ENCODE data around the gene TXK.
A peak's percentile ranks its signal among the peaks of the same experiment; 100 is the strongest.
"Not testable (repeated sequence)": the region's sequence is repeated elsewhere in the genome, so short reads cannot be mapped to it uniquely, and the experiment has no call there.

TXK gene

DNA sequence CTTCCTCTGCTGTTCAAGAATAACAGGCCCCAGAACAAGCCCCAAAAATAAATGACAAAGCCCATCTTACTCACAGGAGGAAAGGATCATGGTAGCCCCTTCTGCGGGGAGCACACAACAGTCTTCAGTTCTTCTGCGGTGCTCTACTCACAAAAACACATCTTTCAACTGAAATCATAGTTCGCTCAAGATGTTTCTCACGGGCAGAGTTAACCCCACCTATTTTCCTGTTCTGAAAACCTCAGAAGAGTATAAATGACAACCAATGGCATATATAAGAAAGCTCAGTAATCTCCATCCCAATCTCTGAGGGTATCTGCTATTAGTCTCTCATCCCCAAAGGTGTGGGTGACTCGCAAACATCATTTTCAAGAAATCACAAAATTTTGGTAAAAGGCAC lies at the start of gene TXK:
TSS of gene TXK (minus strand) at position 170 of the 400 bp plus-strand sequence. CDS start at position 90, 80 bp downstream.
- peak in 1 of 2 donors; percentile 42 for DNase-seq

DNA sequence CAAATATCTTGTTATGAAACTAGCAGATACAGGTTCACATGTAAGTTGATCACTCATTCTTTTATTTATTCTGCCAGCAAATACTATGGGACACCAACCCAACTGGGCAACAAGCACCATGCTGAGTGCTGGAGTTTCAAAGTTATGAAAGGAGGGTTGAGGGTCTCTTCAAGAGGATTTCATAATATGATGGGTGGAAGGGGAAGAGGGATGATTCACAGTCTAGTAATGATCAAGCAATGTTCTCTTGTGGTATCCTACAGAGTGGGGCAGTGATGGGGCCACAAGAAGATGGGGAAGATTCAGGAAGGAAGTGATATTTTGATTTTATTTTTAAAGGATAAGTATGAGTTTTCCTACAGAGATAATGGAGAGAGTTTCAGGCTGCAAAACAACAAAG lies 46.2 kb upstream of the TXK start:
- DNase-seq = no peak

DNA sequence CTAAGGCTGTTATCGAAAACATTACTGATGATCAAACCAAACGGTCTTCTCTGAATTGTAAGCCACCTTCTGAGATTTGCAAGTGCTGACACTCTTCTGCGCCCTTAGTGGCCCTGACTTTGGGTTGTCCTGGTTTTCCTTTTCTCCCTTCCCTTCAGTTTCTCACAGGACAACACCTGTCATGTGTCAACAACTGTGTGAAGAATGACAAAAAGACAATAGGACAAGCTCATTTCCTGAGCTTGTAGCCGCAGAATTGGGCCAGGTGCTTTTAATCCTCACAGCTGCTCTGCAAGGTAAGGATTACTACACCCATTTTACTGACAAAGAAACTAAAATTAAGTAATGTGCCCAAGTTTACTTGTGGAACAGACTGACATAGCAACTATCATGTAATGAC lies 44.9 kb upstream of the TXK start:
- no peak for DNase-seq

DNA sequence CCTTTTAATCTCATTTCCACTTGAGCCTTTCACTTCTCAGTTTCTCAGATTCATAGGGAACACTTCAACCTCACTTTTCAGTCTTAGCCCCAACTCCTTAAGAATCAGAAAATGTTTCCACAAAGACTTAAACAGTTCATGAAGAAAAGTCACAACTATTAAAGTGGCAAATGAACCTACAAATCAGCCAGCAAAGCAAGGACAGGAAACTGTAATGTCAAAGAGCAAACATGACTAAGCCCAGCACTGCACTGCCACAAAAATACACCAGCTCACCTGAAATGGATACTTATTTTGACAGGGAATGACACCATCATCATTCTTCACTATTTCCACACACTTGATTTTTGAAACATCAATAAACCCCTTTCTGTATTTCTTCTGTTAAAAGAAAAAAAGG lies 41.8 kb upstream of the TXK start:
- no peak for DNase-seq

DNA sequence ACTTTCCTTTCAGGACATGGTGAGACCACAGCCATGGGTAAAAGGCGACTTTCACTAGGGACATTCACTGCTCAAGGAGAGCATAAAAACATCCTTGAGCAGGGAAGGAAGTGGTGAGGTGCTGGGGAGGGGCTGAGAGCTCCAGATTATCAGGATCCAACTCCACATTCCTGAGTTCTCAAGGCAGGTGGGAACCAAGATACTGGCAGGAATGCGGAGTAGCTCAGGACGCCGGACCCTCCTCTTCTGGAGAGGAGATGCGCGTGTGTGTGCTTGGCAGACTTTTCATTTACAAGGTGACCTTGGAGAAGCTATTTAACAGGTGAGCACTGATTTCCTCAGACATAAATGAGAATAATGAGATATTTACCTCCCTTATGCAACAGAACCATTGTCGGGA lies 41.3 kb upstream of the TXK start:
- DNase-seq = no peak

DNA sequence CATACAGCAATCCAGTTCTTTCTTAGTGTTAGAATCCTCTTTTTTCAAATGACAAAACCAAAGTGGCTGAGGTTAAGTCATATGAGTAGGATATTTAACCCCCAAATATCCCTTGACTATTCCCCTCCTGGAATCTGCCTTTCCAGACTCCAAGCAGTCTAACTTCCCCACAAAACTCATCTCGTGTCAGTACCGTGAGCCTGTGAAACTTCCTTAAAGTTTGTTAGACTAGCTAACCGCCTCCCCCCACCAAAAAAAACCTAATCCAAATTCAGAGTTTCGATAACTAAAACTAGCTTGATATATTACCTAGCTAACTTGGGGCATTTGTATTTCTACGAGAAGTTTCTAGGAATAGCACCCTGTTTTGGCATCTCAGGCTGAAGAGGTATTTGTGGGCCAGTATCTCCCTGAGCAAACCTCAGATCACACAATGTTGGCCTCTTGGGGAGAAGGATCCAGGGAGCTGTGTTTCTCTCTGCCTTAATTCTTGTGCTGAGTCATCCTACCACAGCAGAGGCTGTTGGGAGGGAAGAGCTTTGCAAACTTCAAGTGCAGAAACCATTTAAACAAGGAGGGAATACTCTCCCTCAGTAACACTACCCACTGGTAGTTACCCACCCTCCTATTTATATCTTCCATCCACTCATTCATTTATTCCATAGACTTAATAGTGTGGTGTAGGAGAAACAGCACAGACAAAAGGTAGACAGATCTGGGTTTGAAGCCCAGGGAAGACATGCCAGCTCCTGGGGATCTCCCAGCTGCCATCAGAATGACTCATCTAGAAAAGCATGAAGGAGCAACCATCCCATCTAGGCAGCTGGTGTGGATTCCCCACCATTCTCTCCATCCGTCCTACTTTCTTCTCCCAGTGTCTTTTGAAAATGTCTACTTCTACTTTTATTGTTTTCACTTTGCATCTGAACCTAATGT lies 39.3 kb upstream of the TXK start:
- DNase-seq = no peak

DNA sequence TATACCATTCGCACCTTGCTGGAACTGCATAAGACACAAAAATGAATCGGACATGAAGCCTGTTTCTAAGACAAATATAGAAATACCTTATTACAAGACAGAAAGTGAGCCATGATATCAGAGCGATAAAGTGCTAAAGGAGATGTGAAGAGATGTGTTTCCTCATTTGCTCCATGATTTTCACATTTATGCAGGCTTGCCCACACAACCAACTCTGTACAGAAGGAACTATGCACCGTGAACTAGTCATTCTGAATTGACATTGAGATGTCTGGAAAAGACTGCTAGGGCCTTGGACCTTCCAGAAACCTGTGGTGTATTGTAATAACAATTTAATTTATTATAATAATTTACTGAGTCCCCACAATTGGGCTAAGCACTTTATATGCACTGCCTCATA lies 38.6 kb upstream of the TXK start:
- DNase-seq = no peak

DNA sequence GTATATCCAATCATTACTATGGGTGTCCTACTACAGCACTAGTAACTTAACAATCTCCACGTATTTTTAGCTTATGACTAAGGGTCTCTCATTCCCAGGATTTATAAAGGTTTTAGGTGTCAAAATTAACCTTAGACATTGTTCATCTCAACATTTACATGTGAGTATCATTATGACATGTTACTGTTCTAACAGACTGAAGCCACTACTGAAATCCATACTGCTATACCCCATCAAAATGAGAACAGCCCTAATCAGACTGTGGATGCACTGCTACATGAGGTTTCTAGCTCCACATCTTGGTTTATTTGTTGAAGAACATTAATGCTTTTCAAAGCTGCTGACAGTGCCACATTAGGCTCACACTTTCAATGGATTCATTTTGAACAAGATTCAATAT lies 35.6 kb upstream of the TXK start:
- DNase-seq = no peak

DNA sequence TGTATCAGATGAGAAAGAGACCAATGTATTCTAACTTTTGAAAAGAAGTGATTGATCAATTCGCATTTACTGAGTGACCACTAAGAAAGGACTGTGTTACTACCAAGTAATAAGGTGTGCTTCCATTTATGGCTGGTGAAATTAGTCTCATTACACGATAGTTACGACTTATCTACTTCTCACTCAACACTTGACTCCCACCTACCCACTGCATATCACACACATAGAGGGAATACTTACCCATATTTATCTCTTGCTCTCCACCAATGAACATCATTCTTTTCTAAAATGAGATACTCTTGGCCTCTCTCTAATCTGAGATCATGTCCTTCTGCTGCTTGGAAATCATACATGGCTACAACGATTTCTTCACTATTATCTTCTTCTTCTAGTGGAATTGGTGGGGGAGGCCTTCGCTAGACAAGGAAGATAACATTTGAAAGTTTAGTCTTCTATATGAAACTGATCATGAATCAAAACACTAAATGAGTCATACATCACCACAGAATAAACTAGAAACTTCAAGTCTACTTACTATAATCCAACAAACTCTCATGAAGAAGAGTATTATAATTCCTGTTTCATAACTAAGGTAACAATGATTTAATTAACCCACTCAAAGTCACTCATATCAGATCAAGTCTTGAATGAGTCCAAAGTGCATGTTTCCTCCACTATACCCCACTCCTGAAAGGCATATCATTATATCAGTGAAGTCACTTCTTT lies 33.7 kb upstream of the TXK start:
- DNase-seq = no peak

DNA sequence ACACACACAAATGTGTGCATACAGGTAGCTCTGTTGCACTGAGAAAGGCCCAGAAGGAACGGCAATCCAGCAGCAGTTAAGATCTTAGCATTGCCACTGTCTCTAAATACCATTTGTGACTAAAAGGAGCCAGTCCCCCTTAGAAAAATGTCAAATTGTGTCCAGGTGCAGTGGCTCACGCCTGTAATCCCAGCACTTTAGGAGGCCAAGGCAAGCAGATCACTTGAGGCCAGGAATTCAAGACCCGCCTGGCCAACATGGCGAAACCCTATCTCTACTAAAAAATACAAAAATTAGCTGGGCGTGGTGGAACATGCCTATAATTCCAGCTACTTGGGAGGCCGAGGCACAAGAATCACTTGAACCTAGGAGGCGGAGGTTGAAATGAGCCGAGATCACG lies 30.5 kb upstream of the TXK start:
- DNase-seq = not testable (repeated sequence)

DNA sequence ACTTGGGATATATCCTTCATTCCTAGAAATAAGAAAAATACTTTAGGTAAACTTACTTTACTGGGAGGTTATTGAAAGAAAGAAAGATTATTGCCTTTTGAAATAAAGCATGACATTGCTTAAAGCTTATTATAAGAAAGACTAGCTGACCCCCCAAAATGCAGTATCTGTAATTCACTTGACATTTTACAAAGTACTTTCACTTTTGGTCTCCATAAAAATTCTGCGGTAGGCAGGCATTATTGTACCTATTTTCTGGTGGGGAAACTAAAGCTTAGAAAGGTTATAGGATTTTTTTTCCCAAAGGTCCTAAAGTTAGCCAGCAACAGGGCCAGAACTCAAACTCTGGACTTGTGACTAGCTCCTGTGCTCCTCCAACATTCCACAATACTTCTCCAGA lies 29.7 kb upstream of the TXK start:
- DNase-seq = no peak

DNA sequence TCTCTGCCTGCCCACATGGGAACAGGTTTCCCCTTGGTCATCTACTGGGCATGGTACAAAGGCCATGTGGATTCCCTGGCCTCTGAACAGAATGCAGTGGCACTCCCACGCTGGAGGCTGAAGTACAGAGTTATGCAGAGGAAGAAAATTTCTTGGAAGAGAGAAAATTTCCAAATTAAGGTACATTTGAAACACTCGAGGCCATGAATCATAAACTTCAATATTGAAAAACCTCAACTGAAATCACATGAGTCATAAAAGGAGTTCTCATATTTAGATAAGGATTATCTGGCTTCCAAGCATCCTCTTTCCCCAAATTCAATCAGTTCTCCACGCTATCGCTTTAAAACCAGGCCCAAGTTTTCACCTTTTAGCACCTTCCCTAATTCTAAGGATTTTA lies 28.1 kb upstream of the TXK start:
- no peak for DNase-seq

DNA sequence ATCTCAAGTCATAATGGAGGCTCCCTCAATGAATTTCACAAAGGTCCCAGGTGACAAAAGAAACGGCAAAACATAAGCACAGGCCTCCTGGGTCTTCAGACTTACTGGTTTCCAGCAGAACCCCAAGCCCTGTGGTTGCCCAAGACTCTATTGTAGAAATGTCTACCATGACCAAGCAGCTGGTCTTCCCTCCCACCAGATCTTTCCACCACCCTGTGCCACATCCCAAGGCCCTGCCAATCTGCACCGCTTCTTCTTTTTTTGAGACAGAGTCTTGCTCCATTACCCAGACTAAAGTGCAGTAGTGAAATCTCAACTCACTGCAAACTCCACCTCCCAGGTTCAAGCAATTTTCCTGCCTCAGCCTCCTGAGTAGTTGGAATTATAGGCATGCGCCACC lies 23.2 kb upstream of the TXK start:
- DNase-seq = no peak

DNA sequence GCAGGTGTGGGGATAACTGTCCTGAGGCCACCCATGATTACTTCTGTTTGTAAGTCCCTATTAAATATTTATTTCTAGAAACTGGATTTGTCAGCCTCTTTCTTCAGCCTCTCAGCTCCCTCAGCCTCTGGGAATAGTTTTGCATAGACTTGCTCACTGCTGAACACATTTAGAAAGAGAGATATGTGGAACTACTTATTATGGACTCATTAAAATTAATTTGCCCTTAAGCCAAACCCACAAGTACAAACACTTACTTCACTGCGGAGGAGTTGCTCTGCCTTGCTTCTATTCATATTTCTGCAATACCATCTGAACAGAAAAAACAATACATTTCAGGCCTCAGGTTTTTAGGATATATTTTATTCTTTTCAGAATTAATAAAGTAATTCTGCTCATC lies 22.4 kb upstream of the TXK start:
- no peak for DNase-seq

DNA sequence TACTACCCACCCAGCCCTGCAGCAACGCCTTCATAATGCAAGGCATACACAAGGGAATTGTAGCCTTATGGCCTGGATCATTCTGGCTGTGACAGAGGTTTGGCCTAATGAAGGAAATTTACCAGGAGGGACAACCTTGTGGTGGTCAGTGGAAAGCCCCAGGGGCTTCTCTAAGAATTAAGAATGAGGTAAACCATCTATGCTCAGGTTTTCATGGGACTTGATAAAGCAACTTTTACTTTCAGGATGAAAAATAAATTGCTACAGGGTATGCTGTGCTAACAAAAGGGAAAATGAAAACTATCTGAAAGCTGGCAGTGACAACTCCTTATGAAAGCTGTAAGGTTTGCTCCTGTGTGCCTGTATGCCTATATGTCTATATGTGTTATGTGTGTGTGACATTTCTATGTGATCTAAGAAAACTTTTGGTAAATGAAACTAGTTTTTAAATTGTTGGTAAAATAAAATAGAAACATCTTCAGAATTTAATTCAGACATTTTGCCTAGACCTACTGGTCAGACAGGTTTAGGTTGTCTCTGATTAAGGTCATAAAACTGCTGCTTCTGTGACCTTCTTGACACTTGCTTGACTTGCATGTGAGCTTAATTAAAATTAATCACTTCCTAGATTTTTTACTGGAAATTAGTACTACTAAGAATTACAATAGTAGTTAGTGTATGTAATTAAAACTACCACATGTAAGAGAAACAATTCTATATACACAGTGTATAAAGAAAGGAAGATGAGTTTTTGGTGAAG lies 19.9 kb upstream of the TXK start:
- DNase-seq = no peak

DNA sequence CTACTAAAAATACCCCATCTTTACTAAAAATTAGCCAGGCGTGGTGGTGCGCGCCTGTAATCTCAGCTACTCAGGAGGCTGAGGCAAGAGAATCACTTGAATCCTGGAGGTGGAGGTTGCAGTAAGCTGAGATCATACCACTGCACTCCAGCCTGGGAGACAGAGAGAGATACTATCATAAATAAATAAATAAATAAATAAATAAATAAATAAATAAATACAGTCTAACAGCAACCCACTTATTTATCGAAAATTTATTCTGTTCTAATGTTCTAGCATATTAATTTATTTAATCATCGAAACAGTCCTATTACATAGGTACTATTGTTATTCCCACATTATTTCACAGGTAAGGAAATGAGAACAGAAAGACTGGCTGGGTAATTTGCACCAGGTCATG lies 18.2 kb upstream of the TXK start:
- DNase-seq = no peak

DNA sequence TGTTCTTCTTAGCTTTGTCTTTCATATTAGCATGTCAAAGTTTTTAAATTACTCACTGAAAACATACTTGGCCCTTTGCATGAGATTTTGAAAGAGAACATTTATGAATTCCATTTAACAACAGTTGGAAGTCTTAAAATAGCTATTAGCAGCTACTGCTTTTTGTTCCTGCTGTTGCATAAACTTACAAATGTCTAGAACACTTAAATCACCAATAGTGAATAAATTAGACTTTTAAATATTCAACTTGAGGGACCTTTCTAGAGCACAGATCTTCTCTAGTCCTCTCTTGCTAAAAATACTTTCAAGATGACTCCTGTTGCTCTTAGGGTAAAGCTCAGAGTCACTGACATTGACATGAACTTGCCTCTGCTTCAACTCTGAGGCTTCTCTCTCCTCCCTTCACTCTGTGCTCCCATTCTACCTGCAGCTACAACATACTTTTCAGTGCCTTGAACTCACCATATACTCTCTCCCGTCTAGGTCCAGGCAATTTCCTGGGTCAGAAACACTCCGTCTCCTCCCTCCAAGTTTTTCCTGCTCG lies 15.8 kb upstream of the TXK start:
- DNase-seq = no peak

DNA sequence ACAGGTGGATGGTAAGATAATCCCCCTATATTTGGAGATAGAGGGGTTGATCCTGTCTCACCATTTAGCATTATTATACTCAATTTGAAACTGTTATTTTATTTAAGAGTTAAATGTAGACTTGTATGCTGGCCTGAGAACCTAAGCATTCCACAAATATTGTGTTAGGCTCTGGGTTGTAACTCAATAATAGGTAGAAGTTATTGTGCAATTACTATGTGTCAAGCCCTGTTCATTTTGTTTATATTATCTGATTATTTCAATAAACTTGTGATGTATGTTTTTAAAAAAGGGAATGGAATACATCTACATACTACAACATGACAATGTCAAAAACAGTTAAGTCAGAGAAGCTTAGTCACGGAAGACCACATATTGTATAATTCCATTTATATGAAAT lies 13.6 kb upstream of the TXK start:
- DNase-seq = no peak

DNA sequence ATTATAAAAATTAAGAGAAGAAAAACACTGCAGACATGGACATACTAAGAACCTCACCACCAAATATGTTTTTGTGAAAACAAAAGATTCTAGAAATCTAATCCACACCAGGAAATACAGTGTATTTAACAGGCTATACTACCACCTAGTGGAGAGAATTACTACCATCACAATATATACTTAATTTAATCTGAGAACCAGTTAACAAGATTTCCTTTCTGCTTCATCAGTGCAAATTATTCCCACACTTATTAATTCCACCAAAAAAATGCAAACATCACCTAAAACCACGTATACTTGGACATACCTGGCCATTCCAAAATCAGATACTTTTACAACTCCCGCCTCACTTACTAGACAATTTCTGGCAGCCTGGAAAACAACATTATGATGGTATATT lies 7.0 kb upstream of the TXK start:
- peak in 1 of 2 donors; percentile 64 for DNase-seq

DNA sequence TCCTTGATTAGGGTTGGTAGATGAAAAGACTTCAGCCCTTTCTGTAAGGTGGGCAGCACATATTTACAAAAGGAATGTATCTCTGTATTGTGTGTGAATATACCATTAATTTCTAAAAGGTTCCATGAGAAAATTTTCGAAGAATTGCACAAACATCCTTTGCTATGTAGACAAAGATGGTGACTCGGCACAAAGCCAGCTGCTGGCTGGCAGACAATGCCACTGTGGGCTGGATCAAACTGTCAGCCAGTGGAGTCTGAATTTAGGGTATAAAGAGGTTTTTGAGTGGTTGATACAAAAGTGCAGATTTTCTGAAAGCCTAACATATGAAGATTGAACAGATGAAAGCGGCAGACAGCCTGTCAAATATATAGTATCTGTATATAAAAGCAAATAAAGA lies 5.6 kb upstream of the TXK start:
- peak; percentile 15 to 22 for DNase-seq

DNA sequence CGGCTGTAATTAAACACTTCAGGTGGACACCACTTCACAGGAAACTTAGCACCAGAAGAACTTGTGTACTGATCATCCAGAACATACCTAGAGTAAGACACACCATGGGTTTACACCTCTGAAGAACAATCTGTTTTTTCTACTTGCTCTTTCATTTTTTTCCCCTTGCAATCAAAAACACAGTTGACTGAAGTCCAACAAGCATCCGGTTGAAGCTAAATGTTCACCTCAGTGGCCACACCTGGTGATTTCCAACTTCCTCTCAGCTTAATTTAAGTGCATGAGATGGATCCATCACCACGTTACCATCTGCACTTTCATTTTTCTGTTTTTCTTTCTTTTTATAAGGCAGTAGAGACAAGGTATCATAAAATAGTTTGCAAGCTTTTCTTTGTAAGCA lies 4.9 kb upstream of the TXK start:
- DNase-seq = peak; percentile 48 to 71

DNA sequence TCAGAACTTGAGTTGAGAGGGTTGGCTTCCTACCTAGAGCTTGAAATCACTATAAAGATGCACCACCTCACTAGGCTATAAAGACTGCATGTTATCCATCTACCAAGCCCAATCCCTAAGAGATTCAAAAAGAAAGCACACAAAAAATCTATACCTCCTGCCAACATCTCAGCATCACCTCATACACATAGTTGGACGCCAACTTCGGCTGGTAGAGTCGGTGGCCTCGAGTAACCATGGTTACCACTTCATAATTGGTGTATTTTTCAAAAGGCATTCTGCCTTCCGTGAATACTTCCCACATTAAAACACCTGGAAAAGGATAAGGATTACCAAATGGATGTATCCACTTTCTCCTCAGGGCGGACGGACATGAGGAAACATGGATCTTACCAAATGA lies 4.5 kb upstream of the TXK start:
- DNase-seq = no peak

DNA sequence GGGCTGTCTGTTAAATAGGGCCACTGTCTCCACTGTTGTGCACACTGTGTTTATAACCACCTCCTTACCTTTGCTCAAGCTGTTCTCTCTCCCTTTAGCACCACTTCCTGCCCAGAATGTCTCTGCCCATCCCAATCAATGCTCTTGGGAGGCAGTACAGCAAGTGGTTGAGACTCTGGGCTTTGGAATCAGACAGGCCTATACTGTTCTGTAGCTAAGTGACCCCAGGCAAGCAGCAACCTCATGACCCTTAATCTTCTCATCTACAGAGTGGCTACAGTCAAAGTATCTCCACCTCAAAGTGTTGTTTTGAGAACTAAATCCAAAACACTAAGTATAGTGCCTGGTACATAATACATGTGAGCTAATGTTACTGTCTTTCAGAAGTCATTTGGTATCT lies 3.8 kb upstream of the TXK start:
- peak in 1 of 2 donors; percentile 19 for DNase-seq
